GM23338 (cell line): ENCODE results near the gene SYNGR3.

Source experiments
- EZH2 ChIP-seq: fragments of 200-600 bp; sonication (generic); IDR thresholded peaks from one replicate; pipeline ENCODE4 v1.8.0; 2017; ENCODE audit warnings: antibody characterized with exemption, mild to moderate bottlenecking, low read depth; ENCODE audit not compliant: unreplicated experiment
- TF ChIP-seq, protein P1 (sequence below), 2 experiments: fragments of 200-600 bp in 1 of 2; sonication (generic) in 1 of 2; conservative IDR thresholded peaks; 2 replicates each; pipeline versions ENCODE4 v1.5.1 to v1.6.1; 2016 to 2017; ENCODE audit warnings: antibody characterized with exemption in 2 of 2, low read depth in 2 of 2, mild to moderate bottlenecking in 2 of 2, moderate library complexity in 1 of 2

DNA sequence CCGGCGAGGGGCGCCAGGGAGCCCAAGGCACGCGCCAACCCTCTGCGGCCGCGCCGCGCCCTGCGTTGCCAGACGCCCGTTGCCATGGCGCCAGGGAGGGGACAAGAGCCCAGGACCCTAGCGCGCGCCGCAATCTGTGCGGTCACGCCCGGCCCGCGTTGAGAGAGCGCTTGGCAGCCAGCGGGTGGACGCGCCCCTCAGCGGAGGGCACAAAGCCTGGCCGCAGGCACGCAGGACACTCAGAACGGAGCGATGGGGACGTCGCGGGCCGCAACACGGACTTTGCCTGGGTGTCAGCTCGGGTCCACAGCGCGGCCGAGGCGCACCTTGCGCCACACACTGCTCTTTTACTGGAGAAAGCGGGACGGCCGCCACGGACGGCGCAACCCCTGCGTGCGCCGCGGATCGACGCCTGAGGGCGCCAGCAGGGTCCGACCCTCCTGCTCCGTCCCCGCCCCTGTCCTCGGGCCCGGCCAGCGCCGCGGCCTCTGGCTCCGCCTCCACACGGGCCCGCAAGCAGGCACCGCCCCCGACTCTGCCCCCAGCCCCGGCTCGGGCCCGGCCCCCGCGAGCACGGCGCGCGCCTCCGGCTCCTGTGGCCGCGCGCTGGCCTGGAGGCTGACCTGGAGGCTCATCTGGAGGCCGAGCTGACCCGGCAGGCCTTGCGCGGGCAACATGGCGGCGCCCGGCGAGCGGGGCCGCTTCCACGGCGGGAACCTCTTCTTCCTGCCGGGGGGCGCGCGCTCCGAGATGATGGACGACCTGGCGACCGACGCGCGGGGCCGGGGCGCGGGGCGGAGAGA, 6.0 kb upstream of the SYNGR3 start, which contains the start of gene GFER:
- TF ChIP-seq, protein P1, sequence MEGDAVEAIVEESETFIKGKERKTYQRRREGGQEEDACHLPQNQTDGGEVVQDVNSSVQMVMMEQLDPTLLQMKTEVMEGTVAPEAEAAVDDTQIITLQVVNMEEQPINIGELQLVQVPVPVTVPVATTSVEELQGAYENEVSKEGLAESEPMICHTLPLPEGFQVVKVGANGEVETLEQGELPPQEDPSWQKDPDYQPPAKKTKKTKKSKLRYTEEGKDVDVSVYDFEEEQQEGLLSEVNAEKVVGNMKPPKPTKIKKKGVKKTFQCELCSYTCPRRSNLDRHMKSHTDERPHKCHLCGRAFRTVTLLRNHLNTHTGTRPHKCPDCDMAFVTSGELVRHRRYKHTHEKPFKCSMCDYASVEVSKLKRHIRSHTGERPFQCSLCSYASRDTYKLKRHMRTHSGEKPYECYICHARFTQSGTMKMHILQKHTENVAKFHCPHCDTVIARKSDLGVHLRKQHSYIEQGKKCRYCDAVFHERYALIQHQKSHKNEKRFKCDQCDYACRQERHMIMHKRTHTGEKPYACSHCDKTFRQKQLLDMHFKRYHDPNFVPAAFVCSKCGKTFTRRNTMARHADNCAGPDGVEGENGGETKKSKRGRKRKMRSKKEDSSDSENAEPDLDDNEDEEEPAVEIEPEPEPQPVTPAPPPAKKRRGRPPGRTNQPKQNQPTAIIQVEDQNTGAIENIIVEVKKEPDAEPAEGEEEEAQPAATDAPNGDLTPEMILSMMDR (conservative IDR thresholded peaks at IDR 0.05; ENCODE audit: low read depth in 2 of 2), result peak; percentile 32 to 56; a peak in 2 of 4 replicates
- no peak for TF ChIP-seq EZH2
